HG02623 (cell line): Measurements from ENCODE around the gene RASSF1.

Experiments used
- ATAC-seq: cut with Tn5 transposase; IDR thresholded peaks from one replicate; pipeline ENCODE4 v1.9.1; 2021; ENCODE audit warnings: moderate library complexity; ENCODE audit not compliant: unreplicated experiment

RASSF1 gene, protein sequence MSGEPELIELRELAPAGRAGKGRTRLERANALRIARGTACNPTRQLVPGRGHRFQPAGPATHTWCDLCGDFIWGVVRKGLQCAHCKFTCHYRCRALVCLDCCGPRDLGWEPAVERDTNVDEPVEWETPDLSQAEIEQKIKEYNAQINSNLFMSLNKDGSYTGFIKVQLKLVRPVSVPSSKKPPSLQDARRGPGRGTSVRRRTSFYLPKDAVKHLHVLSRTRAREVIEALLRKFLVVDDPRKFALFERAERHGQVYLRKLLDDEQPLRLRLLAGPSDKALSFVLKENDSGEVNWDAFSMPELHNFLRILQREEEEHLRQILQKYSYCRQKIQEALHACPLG

DNA sequence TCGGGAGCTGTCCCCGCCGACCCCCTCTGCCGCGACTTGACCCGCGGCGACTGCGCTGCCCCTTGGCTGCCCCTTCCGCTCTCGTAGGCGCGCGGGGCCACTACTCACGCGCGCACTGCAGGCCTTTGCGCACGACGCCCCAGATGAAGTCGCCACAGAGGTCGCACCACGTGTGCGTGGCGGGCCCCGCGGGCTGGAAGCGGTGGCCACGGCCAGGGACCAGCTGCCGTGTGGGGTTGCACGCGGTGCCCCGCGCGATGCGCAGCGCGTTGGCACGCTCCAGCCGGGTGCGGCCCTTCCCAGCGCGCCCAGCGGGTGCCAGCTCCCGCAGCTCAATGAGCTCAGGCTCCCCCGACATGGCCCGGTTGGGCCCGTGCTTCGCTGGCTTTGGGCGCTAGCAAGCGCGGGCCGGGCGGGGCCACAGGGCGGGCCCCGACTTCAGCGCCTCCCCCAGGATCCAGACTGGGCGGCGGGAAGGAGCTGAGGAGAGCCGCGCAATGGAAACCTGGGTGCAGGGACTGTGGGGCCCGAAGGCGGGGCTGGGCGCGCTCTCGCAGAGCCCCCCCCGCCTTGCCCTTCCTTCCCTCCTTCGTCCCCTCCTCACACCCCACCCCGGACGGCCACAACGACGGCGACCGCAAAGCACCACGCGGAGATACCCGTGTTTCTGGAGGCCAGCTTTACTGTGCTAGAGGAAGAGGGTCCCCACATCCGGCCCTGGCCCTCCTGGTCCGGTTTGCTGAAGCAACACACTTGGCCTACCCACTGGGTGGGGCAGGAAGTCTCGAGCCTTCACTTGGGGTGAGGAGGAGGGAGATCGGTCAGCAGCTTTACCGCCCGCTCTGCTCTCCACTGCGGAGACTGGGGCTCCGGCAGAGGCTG, at the start of gene RASSF1:
RASSF1 (minus strand) TSS at position 389 of the 882 bp plus-strand sequence; CDS start at position 358, 31 bp downstream.
- ATAC-seq = no peak

DNA sequence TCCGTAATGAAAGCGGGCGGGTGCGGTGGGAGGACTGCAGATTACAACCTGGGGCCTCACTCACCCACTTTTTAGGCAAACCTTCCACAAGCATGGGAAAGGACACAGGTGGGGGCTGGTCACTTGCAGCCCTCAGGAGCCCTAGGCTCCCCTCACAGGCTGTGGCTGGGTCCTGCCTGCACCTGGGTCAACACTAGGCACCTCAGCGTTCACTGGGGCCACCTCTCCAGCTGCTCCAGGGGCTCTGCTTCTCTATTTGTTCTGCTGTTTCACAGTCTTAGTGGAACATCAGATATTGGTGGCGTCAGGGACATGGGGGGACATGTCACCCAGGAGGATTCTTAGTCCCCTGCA, 48.8 kb upstream of the RASSF1 start:
- no peak for ATAC-seq

DNA sequence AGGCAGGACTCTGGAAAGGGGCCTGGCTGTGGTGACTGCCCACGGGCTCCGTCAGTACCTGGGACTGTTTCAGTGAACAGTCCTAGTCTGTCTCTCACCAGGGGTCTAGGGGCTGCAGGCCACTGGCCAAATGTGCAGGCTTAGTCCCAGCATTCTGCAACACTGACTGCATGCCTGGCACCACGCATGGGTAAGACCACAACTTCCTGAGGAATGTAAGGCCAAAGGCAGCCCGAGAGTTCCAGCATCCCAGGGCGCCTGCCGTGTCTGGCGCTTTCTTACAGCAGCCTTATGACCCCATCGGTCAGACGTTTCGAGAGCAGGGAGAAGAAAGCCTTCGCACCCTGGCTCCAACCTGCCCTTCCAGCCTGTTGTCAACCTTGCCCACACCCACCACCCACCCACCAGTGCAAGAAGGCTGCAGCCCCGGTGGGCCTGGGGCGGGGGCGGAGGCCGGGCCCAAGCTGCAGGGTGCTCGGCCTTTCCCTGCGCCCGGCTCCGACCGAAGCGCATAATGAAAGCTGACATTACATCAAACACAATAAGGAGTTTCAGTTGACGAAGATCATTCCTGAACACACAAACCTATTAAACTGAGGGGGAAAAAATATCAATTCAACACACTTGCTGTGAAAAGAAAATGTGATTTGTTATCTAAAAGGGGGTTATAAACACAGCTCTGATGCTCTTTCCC, 48.2 kb upstream of the RASSF1 start:
- no peak for ATAC-seq

DNA sequence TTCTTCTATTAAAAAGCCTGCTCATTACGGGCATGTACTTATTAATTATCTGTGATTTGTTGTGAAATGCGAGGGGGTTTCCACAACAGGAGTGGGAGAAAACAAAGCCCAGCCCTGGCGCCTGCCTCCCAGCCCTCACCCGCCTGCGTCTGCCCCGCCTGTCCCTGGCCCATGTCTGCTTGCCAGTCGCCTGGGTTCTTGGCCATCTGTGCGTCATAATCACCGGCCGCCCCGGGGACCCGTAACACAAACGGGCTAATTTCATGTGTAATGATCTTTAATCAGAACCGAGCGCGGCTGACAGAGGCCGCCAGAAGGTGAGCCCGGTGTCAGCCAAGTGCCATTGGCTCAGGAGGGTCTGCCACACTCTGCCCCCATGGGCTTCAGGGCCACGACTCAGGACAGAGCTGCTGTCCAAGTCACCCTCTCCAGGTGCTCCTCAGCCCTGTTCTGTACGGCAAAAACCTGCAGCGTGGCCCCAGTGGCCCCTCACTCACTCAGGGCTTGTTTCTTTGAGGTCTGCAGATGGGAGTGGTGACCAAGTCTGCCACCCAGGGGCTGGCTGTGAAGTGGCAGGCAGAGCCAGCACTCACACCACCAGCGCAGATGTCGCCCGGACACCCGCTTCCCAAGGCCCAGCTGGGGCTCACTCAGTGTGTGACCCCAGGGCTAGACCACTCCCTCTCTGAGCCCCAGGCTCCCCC, 47.5 kb upstream of the RASSF1 start:
- ATAC-seq = no peak

- ATAC-seq = no peak
Measured at GRCh38 chr3:50385754-50386153, 45.1 kb upstream of the RASSF1 start.

DNA sequence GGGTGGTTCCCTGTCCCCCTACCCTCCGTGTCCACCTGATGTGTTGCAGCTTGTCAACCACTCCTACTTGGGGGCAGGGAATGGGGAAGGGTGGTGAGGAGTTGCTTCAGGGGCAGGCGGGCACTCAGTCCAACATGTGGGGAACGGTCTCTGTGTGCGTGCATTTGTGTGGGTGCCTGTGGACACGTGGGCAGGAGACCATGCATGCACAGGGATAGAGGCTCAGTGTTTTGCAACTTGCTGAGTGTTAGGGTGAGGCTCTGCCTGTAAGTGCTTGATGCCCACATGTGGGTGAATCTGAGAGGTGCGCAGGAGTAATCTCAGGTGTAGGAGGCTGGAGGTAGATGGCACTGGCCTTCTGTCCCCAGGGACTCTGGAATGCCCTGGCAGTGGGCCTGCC, 43.1 kb upstream of the RASSF1 start:
- no peak for ATAC-seq

DNA sequence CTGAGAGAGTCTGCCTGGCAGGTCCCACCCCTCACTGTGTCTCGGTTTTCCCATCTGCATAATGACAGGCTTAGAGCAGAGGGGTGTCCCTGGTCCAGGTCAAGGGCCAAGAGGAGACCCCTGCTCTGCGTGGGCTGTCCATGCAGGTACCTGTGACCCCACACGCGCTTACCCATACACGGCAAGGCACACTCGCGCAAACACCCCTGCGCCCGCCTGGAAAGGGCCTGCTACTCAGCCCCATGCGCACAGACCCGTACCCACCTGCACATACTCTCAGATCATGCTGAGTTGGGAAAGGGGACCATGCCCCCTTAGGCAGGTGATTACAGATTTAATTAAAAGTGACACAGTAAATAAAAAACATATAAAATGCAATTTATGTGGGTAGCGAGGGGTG, 42.1 kb upstream of the RASSF1 start:
- no peak for ATAC-seq

DNA sequence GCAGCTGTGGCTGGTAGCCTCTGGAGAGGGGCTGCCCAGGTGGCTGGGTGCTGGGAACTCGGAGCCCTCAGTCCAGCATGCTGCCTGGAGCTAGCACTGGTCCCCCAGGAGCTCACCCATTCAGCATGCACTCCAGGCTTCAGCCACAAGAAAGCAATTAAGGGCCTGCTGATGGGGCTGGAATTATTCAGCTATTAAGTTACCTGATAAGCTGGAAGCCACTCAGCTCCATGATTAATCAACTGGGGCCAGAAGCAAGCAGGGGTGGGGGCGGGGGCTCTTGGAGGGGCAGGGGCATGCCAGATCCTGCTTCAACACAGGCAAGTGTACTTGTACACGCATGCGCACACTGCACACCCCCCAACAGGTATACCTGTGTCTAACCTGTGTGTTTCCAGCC, 40.7 kb upstream of the RASSF1 start:
- no peak for ATAC-seq

GRCh38 chr3:50380405-50381085, 39.9 kb upstream of the RASSF1 start:
- ATAC-seq = no peak

- ATAC-seq = no peak
Measured at GRCh38 chr3:50378757-50379156, 38.1 kb upstream of the RASSF1 start.

- no peak for ATAC-seq
Measured at GRCh38 chr3:50378024-50378423, 37.4 kb upstream of the RASSF1 start.

DNA sequence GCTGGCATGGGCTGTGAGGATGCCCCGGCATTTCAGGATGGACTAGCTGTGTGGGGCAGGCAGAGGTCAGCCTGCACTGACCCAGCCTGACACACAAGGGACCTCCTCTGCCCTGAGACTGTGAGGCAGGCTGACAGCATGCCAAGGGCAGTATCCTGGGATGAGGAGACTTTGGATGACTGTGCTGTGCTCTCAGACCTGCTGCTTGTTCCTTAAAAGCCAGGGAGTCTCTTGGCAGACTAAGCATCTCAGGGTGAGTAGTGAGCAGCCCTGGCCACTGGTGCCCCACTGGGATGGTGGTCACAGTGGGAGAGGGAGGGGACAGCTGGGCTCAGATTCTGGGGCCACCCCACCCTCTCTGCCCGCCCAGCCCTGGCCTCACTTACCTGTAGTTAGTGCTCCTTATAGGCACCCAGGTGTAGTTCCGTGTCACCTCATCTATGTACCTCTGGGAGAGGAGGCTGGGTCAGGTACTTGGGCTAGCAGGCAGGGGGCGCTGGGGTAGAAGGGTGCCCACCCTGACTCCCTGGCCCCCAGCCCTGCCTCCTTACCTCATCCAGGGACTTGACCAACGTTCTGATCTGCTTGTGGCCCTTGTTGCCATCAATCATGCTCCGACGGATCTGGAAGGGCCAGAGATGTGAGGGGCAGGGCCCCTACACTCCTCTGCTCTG, 34.8 kb upstream of the RASSF1 start:
- ATAC-seq = no peak

DNA sequence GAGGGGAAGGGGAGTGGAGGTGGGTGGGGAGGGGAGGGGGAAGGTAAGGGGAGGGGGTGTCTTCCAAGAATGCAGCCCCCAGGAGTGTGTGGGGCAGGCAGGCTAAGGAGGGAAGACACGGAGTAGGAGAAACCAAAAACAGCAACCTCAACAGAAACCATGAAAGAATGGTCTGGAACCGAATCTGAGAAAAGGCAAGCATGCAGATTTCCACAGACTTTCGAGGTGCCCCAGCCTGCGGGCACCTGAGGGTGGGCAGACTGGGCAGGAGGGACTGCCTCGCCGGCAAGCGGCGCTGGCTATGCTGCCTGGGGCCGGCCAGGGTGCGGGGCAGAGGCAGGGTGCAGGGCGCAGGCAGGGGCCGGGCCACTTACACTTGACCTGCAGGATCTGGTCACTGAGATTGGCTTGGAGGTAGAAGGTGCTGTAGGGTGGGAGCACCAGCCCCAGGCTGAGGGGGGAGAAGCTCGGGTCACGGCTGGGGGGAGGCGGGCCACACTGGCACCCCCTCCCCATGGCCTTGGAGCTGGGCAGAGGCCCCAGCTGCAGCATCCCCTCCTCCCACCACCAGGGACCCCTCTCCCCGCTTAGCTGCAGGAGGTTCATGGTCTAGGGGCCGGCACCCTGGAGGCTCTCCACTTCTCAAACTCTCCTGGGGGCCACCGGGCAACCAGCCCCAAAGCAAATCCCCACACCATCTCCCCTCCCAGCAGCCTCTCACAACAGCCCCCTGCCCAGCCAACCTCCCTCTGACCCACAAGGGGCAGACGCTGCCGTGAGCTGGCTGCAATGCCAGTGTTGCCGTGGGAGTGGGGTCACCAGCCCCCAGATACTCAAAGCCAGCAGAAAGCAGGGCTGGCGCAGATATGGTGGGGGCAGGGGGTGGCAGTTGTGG, 34.0 kb upstream of the RASSF1 start:
- no peak for ATAC-seq

- ATAC-seq = no peak
Measured at GRCh38 chr3:50373146-50374051, 32.8 kb upstream of the RASSF1 start.

GRCh38 chr3:50372349-50372748, 31.7 kb upstream of the RASSF1 start:
- ATAC-seq = no peak

GRCh38 chr3:50371133-50371685, 30.6 kb upstream of the RASSF1 start:
- ATAC-seq = no peak

DNA sequence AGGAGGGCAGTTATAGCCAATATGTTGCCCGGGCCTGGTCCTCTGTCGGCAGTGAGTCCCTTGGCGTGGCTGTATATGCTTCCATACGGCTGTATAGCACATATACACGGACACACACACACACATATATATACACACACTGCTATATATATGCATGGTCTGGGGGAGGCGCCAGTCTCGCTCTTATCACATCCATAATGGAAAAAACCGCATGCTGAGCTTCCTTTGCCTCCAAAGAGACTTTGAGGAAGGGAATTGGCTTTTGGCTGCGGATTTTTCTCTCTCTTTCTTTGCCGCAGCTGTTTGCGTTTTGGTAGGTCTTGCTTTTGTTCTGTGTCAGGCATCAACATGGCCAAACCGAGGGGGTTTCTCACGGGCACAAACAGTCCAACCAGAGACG, 30.0 kb upstream of the RASSF1 start:
- ATAC-seq = no peak
